Smooth muscle cell (in vitro differentiated cells): ENCODE measurements around the gene ALX3. TPM values are rescaled to one million over a fixed set of nuclear protein-coding genes. Genes with fewer than 3 reads are reported as not detected.

Experiments
- DNase-seq: peaks from one replicate; lab custom pipeline; 2025; ENCODE audit not compliant: unreplicated experiment; lab: John Stamatoyannopoulos, UW
- H2AFZ ChIP-seq: fragments of 200-600 bp; sonication (generic); 2 replicates; pipeline ENCODE4 v1.6.0; 2016; ENCODE audit warnings: antibody characterized with exemption, low read depth, mild to moderate bottlenecking
- H3F3A ChIP-seq: fragments of 200-600 bp; sonication (generic); 2 replicates; pipeline ENCODE4 v1.6.0; 2017; ENCODE audit warnings: antibody characterized with exemption, low read depth
- H3K27ac ChIP-seq: fragments of 200-600 bp; sonication (generic); 2 replicates; pipeline ENCODE4 v1.5.1; 2016; ENCODE audit warnings: low read depth, mild to moderate bottlenecking
- H3K27me3 ChIP-seq: fragments of 200-600 bp; sonication (generic); 2 replicates; pipeline ENCODE4 v1.6.1; 2016; ENCODE audit warnings: low read depth, mild to moderate bottlenecking
- H3K36me3 ChIP-seq: fragments of 200-600 bp; sonication (generic); 2 replicates; pipeline ENCODE4 v1.5.1; 2016; ENCODE audit warnings: low read depth
- H3K4me1 ChIP-seq: fragments of 200-600 bp; sonication (generic); 2 replicates; pipeline ENCODE4 v1.5.1; 2016; ENCODE audit warnings: low read depth
- H3K4me2 ChIP-seq: fragments of 200-600 bp; sonication (generic); 2 replicates; pipeline ENCODE4 v1.6.0; 2016; ENCODE audit warnings: mild to moderate bottlenecking
- H3K4me3 ChIP-seq: fragments of 200-600 bp; sonication (generic); 2 replicates; pipeline ENCODE4 v1.5.1; 2016; ENCODE audit warnings: mild to moderate bottlenecking
- H3K79me2 ChIP-seq: fragments of 200-600 bp; sonication (generic); 2 replicates; pipeline ENCODE4 v1.6.0; 2016; ENCODE audit warnings: low read depth, mild to moderate bottlenecking
- H3K9ac ChIP-seq: fragments of 200-600 bp; sonication (generic); 2 replicates; pipeline ENCODE4 v1.6.0; 2016; ENCODE audit warnings: low read depth
- H3K9me3 ChIP-seq: fragments of 200-600 bp; sonication (generic); replicated peaks from 2 replicates; pipeline ENCODE4 v1.5.1; 2016; ENCODE audit warnings: low read depth
- H4K20me1 ChIP-seq: fragments of 200-600 bp; sonication (generic); 2 replicates; pipeline ENCODE4 v1.6.0; 2016; ENCODE audit warnings: low read depth
- WGBS: methylation state at CpG from one replicate; pipeline ENCODE4 v1.1.7; 2016; ENCODE audit warnings: low lambda C conversion rate; 5-methylcytosine and 5-hydroxymethylcytosine counted together
- polyA plus RNA-seq: library from polyadenylated mRNA; unstranded; fragments of >200 nt; fragmentation: Nextera tagmentation; extraction: Ambion mirVana; gene quantifications from 2 replicates; pipeline ENCODE4 v1.2.1, GENCODE V29; 2016
- total RNA-seq: library from RNA; depleted of rRNA; stranded (reverse); fragments of >200 nt; gene quantifications from 2 replicates; pipeline ENCODE4 v1.2.3, GENCODE V29; 2014
- TF ChIP-seq, protein P1 (sequence below): fragments of 200-600 bp; sonication (generic); IDR thresholded peaks from 2 replicates; pipeline ENCODE4 v1.5.1; 2017; ENCODE audit warnings: borderline replicate concordance, mild to moderate bottlenecking, antibody characterized with exemption; ENCODE audit not compliant: insufficient read depth, poor library complexity, severe bottlenecking

Gene ALX3
- total and polyA plus RNA-seq, 2 experiments from 2014 or later: not detected

- Histone ChIP-seq H3K4me3 (no peak overlapping the region), H3K9me3 (no peaks in the 10 kb centered on the region), H3K9ac (no peak overlapping the region), H3K4me1 (no peaks in the 10 kb centered on the region), H2AFZ (no peak overlapping the region), H3F3A (peaks cover 6% of the 10 kb centered on the region), H3K79me2 (no peaks in the 10 kb centered on the region), H3K27me3 (no peaks in the 10 kb centered on the region), H3K36me3 (peaks cover 14% of the 10 kb centered on the region), H3K4me2 (no peak overlapping the region), H4K20me1 (peaks cover 12% of the 10 kb centered on the region), H3K27ac (no peak overlapping the region)
- WGBS: 87% methylated on average over 11 of the region's 11 CpGs
- TF ChIP-seq, protein P1, sequence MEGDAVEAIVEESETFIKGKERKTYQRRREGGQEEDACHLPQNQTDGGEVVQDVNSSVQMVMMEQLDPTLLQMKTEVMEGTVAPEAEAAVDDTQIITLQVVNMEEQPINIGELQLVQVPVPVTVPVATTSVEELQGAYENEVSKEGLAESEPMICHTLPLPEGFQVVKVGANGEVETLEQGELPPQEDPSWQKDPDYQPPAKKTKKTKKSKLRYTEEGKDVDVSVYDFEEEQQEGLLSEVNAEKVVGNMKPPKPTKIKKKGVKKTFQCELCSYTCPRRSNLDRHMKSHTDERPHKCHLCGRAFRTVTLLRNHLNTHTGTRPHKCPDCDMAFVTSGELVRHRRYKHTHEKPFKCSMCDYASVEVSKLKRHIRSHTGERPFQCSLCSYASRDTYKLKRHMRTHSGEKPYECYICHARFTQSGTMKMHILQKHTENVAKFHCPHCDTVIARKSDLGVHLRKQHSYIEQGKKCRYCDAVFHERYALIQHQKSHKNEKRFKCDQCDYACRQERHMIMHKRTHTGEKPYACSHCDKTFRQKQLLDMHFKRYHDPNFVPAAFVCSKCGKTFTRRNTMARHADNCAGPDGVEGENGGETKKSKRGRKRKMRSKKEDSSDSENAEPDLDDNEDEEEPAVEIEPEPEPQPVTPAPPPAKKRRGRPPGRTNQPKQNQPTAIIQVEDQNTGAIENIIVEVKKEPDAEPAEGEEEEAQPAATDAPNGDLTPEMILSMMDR: no peak
- DNase-seq: no peak
These were observed 20.5 kb downstream of the ALX3 start for GRCh38 chr1:110049801-110050601.

DNA sequence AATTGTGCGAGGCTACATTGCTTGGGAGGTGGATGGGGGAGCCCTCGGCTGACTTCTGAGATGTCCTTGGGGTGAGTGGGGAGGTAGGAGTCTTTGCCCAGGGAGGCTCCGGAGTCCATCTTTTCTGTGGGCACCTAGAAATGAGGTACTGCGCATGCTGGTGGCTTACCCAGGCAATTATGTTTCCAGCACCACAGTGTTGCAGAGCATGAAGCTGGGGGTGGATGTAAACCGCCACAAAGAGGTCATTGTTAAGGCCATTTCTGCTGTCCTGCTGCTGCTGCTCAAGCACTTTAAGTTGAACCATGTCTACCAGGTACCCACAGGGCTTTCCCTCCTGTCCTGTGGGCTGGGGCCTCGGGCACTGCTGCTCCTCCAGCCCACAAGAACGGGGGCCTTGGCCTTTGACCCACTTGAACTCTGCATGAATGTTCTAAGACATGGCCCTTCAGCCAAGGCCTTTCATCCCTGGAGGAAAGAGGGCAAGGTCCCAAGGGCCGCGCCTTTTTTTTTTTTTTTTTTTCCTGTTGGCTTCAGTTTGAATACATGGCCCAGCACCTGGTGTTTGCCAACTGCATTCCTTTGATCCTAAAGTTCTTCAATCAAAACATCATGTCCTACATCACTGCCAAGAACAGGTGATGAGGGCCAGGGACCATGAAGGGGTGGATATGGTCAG, 21.4 kb downstream of the ALX3 start:
- no peak overlapping the region for H3K4me2 ChIP-seq
- TF ChIP-seq, protein P1: no peak
- no peaks in the 10 kb centered on the region for H3K4me1 ChIP-seq
- peaks cover 20% of the 10 kb centered on the region for H3K36me3 ChIP-seq
- no peak overlapping the region for H3K27ac ChIP-seq
- H3K9ac ChIP-seq: no peak overlapping the region
- no peaks in the 10 kb centered on the region for H3K27me3 ChIP-seq
- DNase-seq: no peak
- H4K20me1 ChIP-seq: peaks cover 2% of the 10 kb centered on the region
- WGBS: 100% methylated on average over 9 of the region's 9 CpGs
- no peak overlapping the region for H2AFZ ChIP-seq
- no peaks in the 10 kb centered on the region for H3K9me3 ChIP-seq
- no peaks in the 10 kb centered on the region for H3F3A ChIP-seq
- no peak overlapping the region for H3K4me3 ChIP-seq
- H3K79me2 ChIP-seq: no peaks in the 10 kb centered on the region

- H3K27me3 ChIP-seq: no peaks in the 10 kb centered on the region
- H3K27ac ChIP-seq: no peak overlapping the region
- no peak overlapping the region for H3K4me3 ChIP-seq
- H3K4me1 ChIP-seq: no peaks in the 10 kb centered on the region
- no peaks in the 10 kb centered on the region for H4K20me1 ChIP-seq
- H3K79me2 ChIP-seq: no peaks in the 10 kb centered on the region
- peaks cover 22% of the 10 kb centered on the region for H3K36me3 ChIP-seq
- H3K4me2 ChIP-seq: no peak overlapping the region
- TF ChIP-seq, protein P1: no peak
- no peak overlapping the region for H2AFZ ChIP-seq
- WGBS: 98% methylated on average over 5 of the region's 5 CpGs
- no peaks in the 10 kb centered on the region for H3K9me3 ChIP-seq
- no peak for DNase-seq
- no peaks in the 10 kb centered on the region for H3F3A ChIP-seq
- H3K9ac ChIP-seq: no peak overlapping the region
These were observed 22.2 kb downstream of the ALX3 start for GRCh38 chr1:110048240-110048639.
